Subcutaneous adipose tissue (tissue), 4 donors: ENCODE measurements around the gene GDPD5. TPM values are rescaled to one million over a fixed set of nuclear protein-coding genes. Genes with fewer than 3 reads are reported as not detected.

ENCODE experiments used
- CTCF ChIP-seq: fragments of 450-650 bp; IDR thresholded peaks from one replicate; pipeline ENCODE4 v1.5.1; 2016; ENCODE audit warnings: low read depth, mild to moderate bottlenecking, control low read depth, antibody characterized with exemption, moderate library complexity
- small RNA-seq: library from RNA; depleted of rRNA; stranded (forward); fragments of <200 nt; gene quantifications from one replicate; pipeline ENCODE3, GENCODE V24; 2016
- total RNA-seq, 4 donors: library from RNA; depleted of rRNA; stranded (reverse); fragments of >200 nt; gene quantifications; one replicate each; pipeline ENCODE4 v1.1.0, GENCODE V29; 2016

The GDPD5 gene
- total RNA-seq, 4 donors from 2014 or later: 19.2 to 96.8 (median 32.6) TPM

- TF ChIP-seq CTCF: no peak
These were observed 135.8 kb downstream of the GDPD5 start for GRCh38 chr11:75389925-75390324.

- TF ChIP-seq CTCF: no peak
These were observed 136.5 kb downstream of the GDPD5 start for GRCh38 chr11:75389276-75389605.

GRCh38 chr11:75388386-75389275 lies 137.1 kb downstream of the GDPD5 start:
- no peak for TF ChIP-seq CTCF

GRCh38 chr11:75387736-75388294 lies 137.9 kb downstream of the GDPD5 start:
- no peak for TF ChIP-seq CTCF

GRCh38 chr11:75386942-75387630 lies 138.7 kb downstream of the GDPD5 start:
- TF ChIP-seq CTCF: no peak

Small RNAs within 50 kb of the gene (small RNA-seq; reads per million reads assigned to genes)
- gene SNORD15A (not detected), gene SNORD15B (160 reads per million, percentile 98 among the genes with 10 or more reads in this experiment)

Other genes with a start within 250 kb of the GDPD5 start
- 100 to 1,000 TPM in 1 of 4 donors, 10 to 100 TPM in 3; 34.8 to 125 (median 63.0) TPM for gene ARRB1, start 174.3 kb downstream of the GDPD5 start, total RNA-seq
- gene RPS3, start 126.4 kb downstream of the GDPD5 start, total RNA-seq: 100 to 1,000 TPM; 529 to 907 (median 716) TPM
- gene KLHL35, start 92.7 kb downstream of the GDPD5 start, total RNA-seq: 1 to 10 TPM in 2 of 4 donors, under 1 TPM in 1, not detected in 1; 0.82 to 1.3 (median 1.1) TPM
- 100 to 1,000 TPM; 149 to 226 (median 173) TPM for gene SERPINH1, start 36.3 kb upstream of the GDPD5 start, total RNA-seq
- 1 to 10 TPM; 2.0 to 5.1 (median 4.0) TPM for gene MAP6, start 143.1 kb upstream of the GDPD5 start, total RNA-seq
- under 1 TPM in 1 of 4 donors, not detected in 3; 0.57 TPM for gene MOGAT2, start 191.9 kb upstream of the GDPD5 start, total RNA-seq
- 100 to 1,000 TPM in 2 of 4 donors, 10 to 100 TPM in 2; 63.0 to 829 (median 89.6) TPM for gene DGAT2, start 242.8 kb upstream of the GDPD5 start, total RNA-seq